ENCODE data around the gene ECE1.
"Not testable (repeated sequence)": the region's sequence is repeated elsewhere in the genome, so short reads cannot be mapped to it uniquely, and the experiment has no call there.

The ECE1 gene

DNA sequence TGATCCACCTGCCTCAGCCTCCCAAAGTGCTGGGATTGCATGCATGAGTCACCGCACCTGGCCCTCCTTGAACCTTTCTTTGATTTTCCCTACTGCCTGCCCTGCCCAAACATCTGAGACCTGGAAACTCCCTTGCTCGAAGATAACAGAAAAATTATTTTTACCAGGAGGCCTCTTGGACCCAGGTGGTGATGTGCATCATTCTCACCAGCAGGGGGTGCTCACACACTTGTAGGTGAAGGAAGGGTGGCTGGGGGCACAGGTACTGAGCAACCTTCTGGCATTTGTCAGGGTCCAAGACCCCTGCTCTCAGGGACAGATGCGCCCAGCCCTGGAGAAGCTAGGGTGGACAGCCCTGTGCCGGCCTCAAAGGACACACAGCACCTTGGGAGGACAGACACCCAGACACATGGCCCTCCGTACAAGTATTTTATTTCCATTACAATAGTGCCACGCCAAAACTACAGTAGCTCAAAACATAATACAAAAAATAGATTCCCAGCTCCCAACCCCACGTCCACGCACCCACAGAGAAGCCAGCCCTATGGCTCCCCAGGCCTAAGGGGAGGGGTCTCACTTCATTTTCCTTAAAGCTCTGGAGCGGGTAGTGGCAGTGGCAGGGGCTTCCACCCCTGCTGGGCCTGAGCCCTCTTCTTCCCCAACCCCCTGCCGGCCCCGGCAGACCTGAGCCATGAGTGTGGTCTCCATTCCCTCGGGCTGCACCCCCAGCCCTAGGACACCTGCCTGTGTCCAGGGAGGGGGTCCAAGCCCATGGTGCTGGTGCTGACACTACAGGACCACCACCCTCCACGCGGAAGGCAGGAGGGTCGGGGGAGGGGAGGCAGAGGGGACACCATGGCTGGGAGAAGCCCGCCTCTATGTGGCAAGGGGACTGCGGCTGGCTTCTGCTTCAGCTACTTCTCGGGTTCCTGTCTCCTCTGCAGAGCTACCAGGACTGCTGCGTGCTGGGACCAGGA lies 73.1 kb downstream of the ECE1 start:
- DNase-seq, result peak; percentile 7

GRCh38 chr1:21212126-21212525 lies 78.1 kb downstream of the ECE1 start:
- no peak for DNase-seq

- DNase-seq, result not testable (repeated sequence)
These were observed 82.0 kb downstream of the ECE1 start for GRCh38 chr1:21208137-21208700.

- DNase-seq, result no peak
These were observed 84.1 kb downstream of the ECE1 start for GRCh38 chr1:21206117-21206516.

- no peak for DNase-seq
These were observed 84.8 kb downstream of the ECE1 start for GRCh38 chr1:21205416-21205815.

DNA sequence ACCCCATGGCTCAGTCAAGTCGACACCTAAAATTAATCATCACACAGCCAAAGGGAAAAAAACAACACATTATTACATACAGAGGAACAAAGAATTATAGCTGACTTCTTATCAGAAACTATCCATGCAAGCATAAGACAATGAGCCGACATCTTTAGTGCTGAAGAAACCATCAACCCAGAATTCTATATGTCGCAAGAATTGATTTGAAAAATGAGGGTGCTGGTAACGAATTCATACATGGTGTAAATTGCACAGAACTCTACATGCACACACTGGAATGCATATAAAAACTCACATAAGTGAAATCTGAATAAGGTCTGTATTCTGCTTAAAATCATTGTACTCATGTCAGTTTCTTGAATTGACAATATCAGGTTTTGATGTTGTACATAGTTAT lies 88.6 kb downstream of the ECE1 start:
- no peak for DNase-seq

GRCh38 chr1:21201238-21201637 lies 89.0 kb downstream of the ECE1 start:
- not testable (repeated sequence) for DNase-seq

GRCh38 chr1:21200767-21201166 lies 89.5 kb downstream of the ECE1 start:
- no peak for DNase-seq

DNA sequence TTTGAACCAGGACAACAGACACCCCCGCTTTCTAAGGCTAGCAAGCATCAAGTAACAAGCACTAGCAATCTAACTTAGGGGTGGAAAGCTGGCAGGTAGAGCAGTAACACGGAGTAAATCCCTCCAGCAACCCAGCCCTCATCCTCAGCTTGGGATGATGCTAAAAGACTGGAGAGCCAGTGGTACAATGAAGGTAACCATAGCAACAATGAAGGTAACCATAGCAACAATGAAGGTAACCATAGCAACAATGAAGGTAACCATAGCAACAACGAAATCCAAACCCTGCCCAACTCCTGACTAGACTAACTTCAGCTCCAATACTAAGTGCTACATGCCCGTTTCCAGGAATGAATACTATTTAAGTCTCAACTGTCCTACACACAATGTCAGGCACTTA lies 91.3 kb downstream of the ECE1 start:
- DNase-seq, result no peak

DNA sequence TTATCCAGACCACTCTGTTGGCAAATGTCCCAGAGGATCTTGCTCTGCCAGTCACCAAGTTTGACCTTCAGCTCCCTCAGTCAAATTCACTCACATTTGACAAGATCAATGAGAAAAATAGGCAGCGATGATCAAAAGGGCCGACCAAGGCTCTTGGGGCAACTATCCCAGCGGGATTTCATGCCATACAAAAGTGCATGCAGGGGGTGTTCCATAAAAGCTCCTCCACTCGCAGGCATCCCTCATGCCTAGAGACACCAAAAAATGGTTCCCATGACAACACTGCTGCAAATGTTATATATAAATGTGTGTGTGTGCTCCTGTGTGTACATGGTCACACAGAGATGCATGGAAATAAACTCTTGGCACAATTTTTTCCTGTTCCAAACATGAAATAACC lies 97.4 kb downstream of the ECE1 start:
- DNase-seq, result no peak

- no peak for DNase-seq
These were observed 98.0 kb downstream of the ECE1 start for GRCh38 chr1:21192284-21192683.

DNA sequence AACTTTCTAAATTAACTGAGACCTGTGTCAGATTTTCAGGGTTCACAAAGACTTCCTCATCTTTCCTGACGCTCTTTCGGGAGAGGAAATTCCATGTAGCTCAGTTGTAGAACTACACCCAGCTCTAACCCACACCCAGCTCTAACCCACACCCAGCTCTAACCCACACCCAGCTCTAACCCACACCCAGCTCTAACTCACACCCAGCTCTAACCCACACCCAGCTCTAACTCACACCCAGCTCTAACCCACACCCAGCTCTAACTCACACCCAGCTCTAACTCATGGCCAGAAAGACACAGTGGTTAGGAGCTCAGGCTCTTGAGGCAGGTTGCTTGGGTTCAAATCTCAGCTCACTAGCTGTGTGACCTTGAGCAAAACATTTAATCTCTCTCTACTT lies 99.5 kb downstream of the ECE1 start:
- not testable (repeated sequence) for DNase-seq

- DNase-seq, result peak; percentile 67
These were observed 100.3 kb downstream of the ECE1 start for GRCh38 chr1:21189906-21190500.

DNA sequence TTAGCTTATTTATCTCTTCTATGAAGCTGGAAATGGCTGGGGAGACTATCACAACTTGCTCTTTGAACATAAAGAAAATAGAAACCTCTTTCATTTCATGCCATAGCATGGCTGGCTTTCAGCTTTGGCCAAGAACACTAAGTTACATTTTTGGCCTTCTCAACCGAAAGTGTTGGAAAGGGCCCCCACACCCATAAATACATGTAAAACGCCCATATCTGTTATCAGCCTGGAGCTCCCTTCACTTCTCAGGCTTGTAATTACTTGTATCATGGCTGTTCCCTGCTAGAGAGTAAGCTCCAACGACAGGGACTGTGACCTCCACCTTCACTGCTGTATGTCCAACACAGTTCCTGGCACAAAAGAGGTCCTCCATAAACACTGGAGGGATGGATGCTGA lies 100.8 kb downstream of the ECE1 start:
- DNase-seq, result no peak

GRCh38 chr1:21188235-21188634 lies 102.0 kb downstream of the ECE1 start:
- DNase-seq, result no peak

DNA sequence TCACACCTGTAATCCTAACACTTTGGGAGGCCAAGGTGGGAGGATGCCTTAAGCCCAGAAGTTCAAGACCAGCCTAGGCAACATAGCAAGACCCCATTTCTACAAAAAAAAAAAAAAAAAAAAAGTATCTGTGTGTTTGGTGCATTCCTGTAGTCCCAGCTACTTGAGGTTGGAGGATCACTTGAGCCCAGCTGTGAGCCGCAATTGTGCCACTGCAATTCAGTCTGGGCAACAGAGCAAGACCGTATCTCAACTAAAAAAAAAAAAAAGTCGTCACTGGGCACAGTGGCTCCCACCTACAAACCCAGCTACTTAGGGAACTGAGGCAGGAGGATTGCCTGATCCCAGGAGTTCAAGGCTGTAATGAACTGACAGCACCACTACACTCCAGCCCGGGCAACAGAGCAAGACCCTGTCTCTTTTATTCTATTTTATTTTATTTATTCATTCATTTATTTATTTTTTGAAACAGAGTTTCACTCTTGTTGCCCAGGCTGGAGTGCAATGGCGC lies 105.0 kb downstream of the ECE1 start:
- no peak for DNase-seq

GRCh38 chr1:21184276-21184675 lies 106.0 kb downstream of the ECE1 start:
- no peak for DNase-seq

- no peak for DNase-seq
These were observed 108.0 kb downstream of the ECE1 start for GRCh38 chr1:21182181-21182731.

GRCh38 chr1:21178271-21178670 lies 112.0 kb downstream of the ECE1 start:
- DNase-seq, result not testable (repeated sequence)

- DNase-seq, result peak; percentile 98
These were observed 113.4 kb downstream of the ECE1 start, which contains the start of gene EIF4G3 for GRCh38 chr1:21176586-21177555. Gene EIF4G3 (minus strand): TSS chr1:21176897. CDS start chr1:21002742, 174,155 bp downstream.

DNA sequence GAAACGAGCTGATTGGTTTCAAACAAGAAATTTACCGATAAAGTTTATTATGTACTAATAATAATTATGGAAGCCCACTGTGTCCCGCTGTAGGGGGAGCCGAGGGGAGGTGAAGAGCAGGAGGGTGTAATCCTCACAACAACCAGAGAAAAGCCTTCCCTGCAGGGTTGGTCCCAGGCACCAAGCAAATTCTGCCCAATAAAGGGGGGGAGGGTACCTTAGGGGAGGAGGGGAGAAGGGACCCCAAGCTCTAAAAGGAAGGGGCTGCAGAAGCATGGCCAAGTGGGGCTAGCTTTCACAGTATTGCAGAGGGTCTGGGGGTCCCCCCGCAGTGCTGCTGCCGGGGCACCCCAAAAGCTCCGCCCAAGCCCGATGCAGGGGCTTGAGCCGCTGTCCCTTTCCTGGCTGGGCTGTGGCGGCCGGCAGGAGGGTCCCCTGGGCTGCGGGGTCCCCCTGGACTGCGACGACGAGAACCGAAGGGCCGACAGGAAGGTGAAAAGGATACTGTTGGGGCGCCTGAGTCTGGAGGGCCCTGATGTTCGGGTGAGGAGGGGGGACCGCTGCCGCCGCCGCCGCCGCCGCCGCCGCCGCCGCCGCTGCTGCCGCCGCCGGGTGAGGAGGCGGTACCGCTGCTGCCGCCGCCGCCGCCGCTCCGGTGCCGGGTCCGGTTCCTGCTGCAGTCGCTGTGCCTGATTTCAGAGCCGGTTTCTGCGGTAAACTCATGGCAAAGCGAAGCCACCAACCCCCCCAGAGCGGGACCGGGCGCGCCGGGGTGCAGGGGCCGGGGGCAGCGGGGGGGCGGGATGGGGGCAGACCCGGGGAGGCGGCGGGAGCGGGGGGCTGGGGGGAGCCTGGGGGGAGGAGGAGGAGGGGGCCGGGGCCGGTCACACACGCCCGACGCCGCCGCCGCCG lies 114.3 kb downstream of the ECE1 start:
- peak; percentile 27 for DNase-seq
